Astrocyte (in vitro differentiated cells and primary cell): Measurements from ENCODE around the gene ITGBL1. TPM values are rescaled to one million over a fixed set of nuclear protein-coding genes. Genes with fewer than 3 reads are reported as not detected.

Experiments used
- DNase-seq: peaks from one replicate; pipeline ENCODE4 v3.0.0-alpha.2; 2010; ENCODE audit warnings: low read depth
- FAIRE-seq: peaks from 2 replicates; lab custom pipeline; 2011; peaks lifted over from hg19 to GRCh38; lab: Jason Lieb, UNC
- H2AFZ ChIP-seq: 2 replicates; pipeline ENCODE4 v1.6.0; 2012; ENCODE audit warnings: low read depth, low read length, inconsistent platforms
- H3K27ac ChIP-seq: 2 replicates; pipeline ENCODE4 v1.5.1; 2011; ENCODE audit warnings: low read depth, low read length, inconsistent platforms
- H3K27me3 ChIP-seq: 2 replicates; pipeline ENCODE4 v1.6.0; 2011; ENCODE audit warnings: low read length, inconsistent platforms; ENCODE audit not compliant: insufficient read depth
- H3K36me3 ChIP-seq: 2 replicates; pipeline ENCODE4 v1.5.1; 2011; ENCODE audit warnings: low read length, inconsistent platforms; ENCODE audit not compliant: insufficient read depth
- H3K4me1 ChIP-seq: 2 replicates; pipeline ENCODE4 v1.5.1; 2011; ENCODE audit warnings: low read length, inconsistent platforms; ENCODE audit not compliant: insufficient read depth
- H3K4me2 ChIP-seq: 2 replicates; pipeline ENCODE4 v1.6.0; 2012; ENCODE audit warnings: low read length, inconsistent platforms
- H3K4me3 ChIP-seq: 2 replicates; pipeline ENCODE4 v1.5.1; 2011; ENCODE audit warnings: low read depth, mild to moderate bottlenecking, low read length, inconsistent platforms; ENCODE audit not compliant: insufficient read depth
- H3K79me2 ChIP-seq: 2 replicates; pipeline ENCODE4 v1.6.0; 2012; ENCODE audit warnings: mild to moderate bottlenecking, low read length, inconsistent platforms; ENCODE audit not compliant: insufficient read depth
- H3K9ac ChIP-seq: 2 replicates; pipeline ENCODE4 v1.6.0; 2012; ENCODE audit warnings: mild to moderate bottlenecking, low read length, inconsistent platforms
- H3K9me3 ChIP-seq: 2 replicates; pipeline ENCODE4 v1.5.1; 2012; ENCODE audit warnings: low read depth, mild to moderate bottlenecking, low read length, inconsistent platforms; ENCODE audit not compliant: insufficient read depth
- H4K20me1 ChIP-seq: 2 replicates; pipeline ENCODE4 v1.6.0; 2012; ENCODE audit warnings: low read length, inconsistent platforms; ENCODE audit not compliant: insufficient read depth
- H3K27ac Mint-ChIP-seq: one replicate; pipeline ENCODE4 v1.8.0; 2021; ENCODE audit warnings: mild to moderate bottlenecking, mixed read lengths; ENCODE audit not compliant: unreplicated experiment
- H3K27me3 Mint-ChIP-seq: one replicate; pipeline ENCODE4 v1.8.0; 2021; ENCODE audit warnings: low read depth, mixed read lengths; ENCODE audit not compliant: unreplicated experiment
- H3K36me3 Mint-ChIP-seq: one replicate; pipeline ENCODE4 v1.8.0; 2021; ENCODE audit warnings: low read depth, mixed read lengths; ENCODE audit not compliant: unreplicated experiment
- H3K4me1 Mint-ChIP-seq: one replicate; pipeline ENCODE4 v1.8.0; 2021; ENCODE audit warnings: low read depth, mixed read lengths; ENCODE audit not compliant: unreplicated experiment
- H3K4me3 Mint-ChIP-seq: one replicate; pipeline ENCODE4 v1.8.0; 2021; ENCODE audit warnings: mild to moderate bottlenecking, moderate library complexity, mixed read lengths; ENCODE audit not compliant: unreplicated experiment
- H3K9me3 Mint-ChIP-seq: one replicate; pipeline ENCODE4 v1.8.0; 2021; ENCODE audit warnings: mild to moderate bottlenecking, mixed read lengths; ENCODE audit not compliant: unreplicated experiment
- EZH2 ChIP-seq: IDR thresholded peaks from 2 replicates; pipeline ENCODE4 v1.6.1; 2012; ENCODE audit warnings: mild to moderate bottlenecking, low read length, inconsistent platforms; ENCODE audit not compliant: insufficient read depth
- total RNA-seq: library from RNA; stranded (reverse); gene quantifications from 2 replicates; pipeline ENCODE4 v1.2.1, GENCODE V29; 2021
- TF ChIP-seq, protein P1 (sequence below): IDR thresholded peaks from 2 replicates; pipeline ENCODE4 v1.5.1; 2011; ENCODE audit warnings: low read depth, mild to moderate bottlenecking, inconsistent platforms, low read length, moderate library complexity; ENCODE audit not compliant: insufficient read depth

The ITGBL1 gene
- total RNA-seq, 1 donor from 2014 or later = 0.14 TPM

GRCh38 chr13:101576977-101577376 is 124.5 kb downstream of the ITGBL1 start:
- Histone ChIP-seq H3K27ac (no peak overlapping the region), H3K27me3 (no peaks in the 10 kb centered on the region), H4K20me1 (no peaks in the 10 kb centered on the region), H3K4me1 (peaks cover 3% of the 10 kb centered on the region), H2AFZ (no peak overlapping the region), H3K9ac (no peak overlapping the region), H3K79me2 (no peaks in the 10 kb centered on the region), H3K9me3 (no peaks in the 10 kb centered on the region), H3K4me2 (no peak overlapping the region), H3K4me3 (no peak overlapping the region), H3K36me3 (no peaks in the 10 kb centered on the region)
- Mint-ChIP-seq H3K4me3 (no peak overlapping the region), H3K9me3 (no peaks in the 10 kb centered on the region), H3K27me3 (no peaks in the 10 kb centered on the region), H3K36me3 (no peaks in the 10 kb centered on the region), H3K27ac (no peak overlapping the region), H3K4me1 (peaks cover 10% of the 10 kb centered on the region)
- FAIRE-seq = no peak
- no peak for DNase-seq
- no peak for TF ChIP-seq EZH2
- TF ChIP-seq, protein P1, sequence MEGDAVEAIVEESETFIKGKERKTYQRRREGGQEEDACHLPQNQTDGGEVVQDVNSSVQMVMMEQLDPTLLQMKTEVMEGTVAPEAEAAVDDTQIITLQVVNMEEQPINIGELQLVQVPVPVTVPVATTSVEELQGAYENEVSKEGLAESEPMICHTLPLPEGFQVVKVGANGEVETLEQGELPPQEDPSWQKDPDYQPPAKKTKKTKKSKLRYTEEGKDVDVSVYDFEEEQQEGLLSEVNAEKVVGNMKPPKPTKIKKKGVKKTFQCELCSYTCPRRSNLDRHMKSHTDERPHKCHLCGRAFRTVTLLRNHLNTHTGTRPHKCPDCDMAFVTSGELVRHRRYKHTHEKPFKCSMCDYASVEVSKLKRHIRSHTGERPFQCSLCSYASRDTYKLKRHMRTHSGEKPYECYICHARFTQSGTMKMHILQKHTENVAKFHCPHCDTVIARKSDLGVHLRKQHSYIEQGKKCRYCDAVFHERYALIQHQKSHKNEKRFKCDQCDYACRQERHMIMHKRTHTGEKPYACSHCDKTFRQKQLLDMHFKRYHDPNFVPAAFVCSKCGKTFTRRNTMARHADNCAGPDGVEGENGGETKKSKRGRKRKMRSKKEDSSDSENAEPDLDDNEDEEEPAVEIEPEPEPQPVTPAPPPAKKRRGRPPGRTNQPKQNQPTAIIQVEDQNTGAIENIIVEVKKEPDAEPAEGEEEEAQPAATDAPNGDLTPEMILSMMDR = no peak

DNA sequence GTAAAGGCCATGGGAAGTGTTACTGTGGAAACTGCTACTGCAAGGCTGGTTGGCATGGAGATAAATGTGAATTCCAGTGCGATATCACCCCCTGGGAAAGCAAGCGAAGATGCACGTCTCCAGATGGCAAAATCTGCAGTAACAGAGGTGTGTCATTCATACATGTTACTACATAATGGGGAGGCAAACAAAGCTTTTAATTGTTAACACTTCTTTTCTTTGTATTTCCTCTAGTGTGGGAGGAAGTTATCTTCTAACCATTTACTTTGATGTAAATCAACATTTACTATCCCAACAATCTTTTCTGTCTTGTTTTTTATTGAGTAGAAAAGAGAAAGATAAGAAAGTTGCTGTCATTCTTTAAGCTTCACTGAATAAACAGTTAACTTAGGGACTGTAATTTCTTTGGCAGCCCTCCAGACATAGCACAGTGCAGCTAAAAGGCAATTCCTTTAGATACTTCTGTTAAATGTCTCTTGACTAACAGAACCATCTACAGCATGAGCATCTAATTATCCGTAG is 126.9 kb downstream of the ITGBL1 start:
- Histone ChIP-seq H3K36me3 (no peaks in the 10 kb centered on the region), H3K4me1 (peaks cover 3% of the 10 kb centered on the region), H3K27me3 (no peaks in the 10 kb centered on the region), H3K27ac (no peak overlapping the region), H3K4me3 (no peak overlapping the region), H3K9ac (no peak overlapping the region), H2AFZ (no peak overlapping the region), H3K4me2 (peak overlapping the region; percentile 40), H3K9me3 (no peaks in the 10 kb centered on the region), H4K20me1 (no peaks in the 10 kb centered on the region), H3K79me2 (no peaks in the 10 kb centered on the region)
- DNase-seq (peak; percentile 54), FAIRE-seq (peak; percentile 29)
- Mint-ChIP-seq H3K36me3 (no peaks in the 10 kb centered on the region), H3K27ac (peak overlapping the region; percentile 66), H3K4me1 (peaks cover 10% of the 10 kb centered on the region), H3K9me3 (no peaks in the 10 kb centered on the region), H3K27me3 (no peaks in the 10 kb centered on the region), H3K4me3 (no peak overlapping the region)
- TF ChIP-seq, protein P1 = no peak
- TF ChIP-seq EZH2 = no peak

DNA sequence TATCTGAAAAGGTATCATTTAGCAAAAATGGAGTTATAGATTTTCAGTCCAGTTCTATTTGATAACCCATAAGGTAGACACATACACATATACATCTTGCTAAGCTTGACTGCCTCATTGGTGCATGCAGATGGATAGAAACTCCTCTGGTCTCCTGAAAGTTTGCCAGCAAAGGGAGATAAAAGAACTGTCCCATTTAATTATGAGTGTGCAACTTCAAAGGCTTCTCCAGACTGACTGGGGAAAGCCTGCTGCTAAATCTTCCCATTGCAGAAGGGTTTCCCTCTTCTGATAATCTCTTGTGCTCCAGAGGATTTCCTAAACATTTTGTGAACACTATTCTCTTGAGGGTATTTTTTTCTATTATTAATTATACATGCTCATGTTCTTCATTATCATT is 131.9 kb downstream of the ITGBL1 start:
- DNase-seq = no peak
- Mint-ChIP-seq H3K9me3 (peaks cover 6% of the 10 kb centered on the region), H3K27ac (peak overlapping the region; percentile 60), H3K27me3 (no peaks in the 10 kb centered on the region), H3K4me1 (peaks cover 13% of the 10 kb centered on the region), H3K36me3 (no peaks in the 10 kb centered on the region), H3K4me3 (no peak overlapping the region)
- Histone ChIP-seq H4K20me1 (no peaks in the 10 kb centered on the region), H3K27ac (no peak overlapping the region), H3K36me3 (no peaks in the 10 kb centered on the region), H3K4me2 (no peak overlapping the region), H3K9ac (no peak overlapping the region), H3K27me3 (no peaks in the 10 kb centered on the region), H3K79me2 (no peaks in the 10 kb centered on the region), H3K9me3 (no peaks in the 10 kb centered on the region), H3K4me3 (no peak overlapping the region), H2AFZ (no peak overlapping the region), H3K4me1 (peaks cover 3% of the 10 kb centered on the region)
- TF ChIP-seq, protein P1 = no peak
- no peak for TF ChIP-seq EZH2
- no peak for FAIRE-seq
